ENCODE data around the gene F2RL2.

DNA sequence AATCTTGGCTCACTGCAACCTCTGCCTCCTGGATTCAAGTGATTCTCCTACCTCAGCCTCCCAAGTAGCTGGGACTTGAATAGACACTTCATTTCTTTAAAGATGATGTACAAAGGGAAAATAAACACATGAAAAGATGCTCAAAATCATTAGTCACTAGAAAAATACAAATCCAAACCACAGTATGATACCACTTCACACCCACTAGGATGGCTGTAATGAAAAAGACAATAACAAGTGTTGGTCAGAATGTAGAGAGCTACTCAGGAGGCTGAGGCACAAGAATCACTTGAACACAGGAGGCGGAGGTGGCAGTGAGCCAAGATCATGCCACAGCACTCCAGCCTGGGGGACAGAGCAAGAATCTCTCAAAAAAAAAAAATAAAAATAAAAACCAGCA is 13.0 kb downstream of the F2RL2 start:
- TF ChIP-seq, protein P1, sequence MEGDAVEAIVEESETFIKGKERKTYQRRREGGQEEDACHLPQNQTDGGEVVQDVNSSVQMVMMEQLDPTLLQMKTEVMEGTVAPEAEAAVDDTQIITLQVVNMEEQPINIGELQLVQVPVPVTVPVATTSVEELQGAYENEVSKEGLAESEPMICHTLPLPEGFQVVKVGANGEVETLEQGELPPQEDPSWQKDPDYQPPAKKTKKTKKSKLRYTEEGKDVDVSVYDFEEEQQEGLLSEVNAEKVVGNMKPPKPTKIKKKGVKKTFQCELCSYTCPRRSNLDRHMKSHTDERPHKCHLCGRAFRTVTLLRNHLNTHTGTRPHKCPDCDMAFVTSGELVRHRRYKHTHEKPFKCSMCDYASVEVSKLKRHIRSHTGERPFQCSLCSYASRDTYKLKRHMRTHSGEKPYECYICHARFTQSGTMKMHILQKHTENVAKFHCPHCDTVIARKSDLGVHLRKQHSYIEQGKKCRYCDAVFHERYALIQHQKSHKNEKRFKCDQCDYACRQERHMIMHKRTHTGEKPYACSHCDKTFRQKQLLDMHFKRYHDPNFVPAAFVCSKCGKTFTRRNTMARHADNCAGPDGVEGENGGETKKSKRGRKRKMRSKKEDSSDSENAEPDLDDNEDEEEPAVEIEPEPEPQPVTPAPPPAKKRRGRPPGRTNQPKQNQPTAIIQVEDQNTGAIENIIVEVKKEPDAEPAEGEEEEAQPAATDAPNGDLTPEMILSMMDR (IDR thresholded peaks at IDR 0.05; ENCODE audit: insufficient read depth, low read depth, low read length) = no peak
- no peak for TF ChIP-seq EZH2 (IDR thresholded peaks at IDR 0.05; ENCODE audit: insufficient read depth, low read length)
